Measurements from ENCODE around the gene F13A1.

Gene F13A1

DNA sequence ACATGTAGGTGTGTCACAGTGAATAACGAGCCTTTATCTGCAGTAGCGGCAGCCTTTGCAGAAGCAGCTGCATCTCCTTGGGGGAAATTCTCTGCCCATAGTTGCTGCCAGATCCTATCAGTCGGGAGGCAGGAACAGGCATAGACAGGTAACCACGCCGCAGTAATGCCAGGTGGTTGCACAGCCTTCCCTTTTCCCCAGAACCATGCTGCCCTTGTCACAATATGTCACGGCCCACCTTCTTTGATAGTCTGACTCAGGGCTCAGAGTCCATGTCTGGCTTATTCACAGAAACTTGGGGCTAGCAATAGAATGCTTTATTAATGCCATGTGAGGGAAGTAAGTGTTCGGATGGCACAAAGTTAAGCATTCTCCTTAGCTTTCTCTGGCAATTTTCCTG, 76.6 kb downstream of the F13A1 start:
- no peak for DNase-seq (ENCODE audit: low read depth in 2 of 2)

DNA sequence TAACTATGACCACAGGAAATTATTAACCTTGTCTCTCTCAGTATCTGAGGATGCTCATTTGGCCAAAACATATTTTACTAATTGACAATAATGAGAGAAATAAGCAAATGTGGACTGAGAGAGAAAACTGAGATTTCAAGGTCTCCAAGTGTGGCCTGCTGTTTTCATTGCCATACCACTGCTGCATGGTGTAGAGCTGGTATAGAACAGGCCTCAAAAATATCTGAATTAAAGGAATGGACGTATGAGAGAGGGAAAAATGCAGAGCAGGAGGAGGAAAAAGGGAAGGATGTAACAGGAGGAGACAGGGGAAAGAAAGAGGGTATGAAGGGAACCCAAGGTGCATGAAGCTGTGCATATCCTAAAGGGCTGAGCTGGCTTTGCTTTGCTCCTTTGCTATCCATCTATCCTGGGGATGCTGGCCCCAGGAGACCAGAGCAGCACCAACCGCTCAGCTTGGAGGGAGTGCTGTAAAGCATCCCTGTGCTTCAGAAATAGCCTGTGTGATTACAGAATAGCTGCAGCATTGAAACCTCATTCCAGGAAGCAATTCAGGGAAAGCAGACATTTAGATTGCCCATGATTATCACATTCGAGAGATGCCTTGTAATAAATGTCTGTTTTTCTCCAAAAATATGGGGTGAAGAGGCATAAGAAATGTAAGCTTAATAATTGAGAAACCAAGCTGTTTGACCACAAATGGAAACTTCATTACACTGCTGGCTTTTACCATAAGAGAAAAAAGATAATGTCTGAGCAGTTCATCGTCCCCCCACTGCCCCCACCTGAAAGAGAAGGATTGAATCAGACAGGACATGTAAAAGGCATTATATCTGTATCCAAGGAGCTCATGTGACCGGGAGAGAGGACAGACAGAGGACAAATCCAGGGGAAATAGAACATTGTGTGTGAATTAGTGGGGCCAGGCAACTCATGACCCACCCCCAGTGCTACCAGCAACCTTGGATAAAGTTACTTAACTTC, 80.6 kb downstream of the F13A1 start:
- DNase-seq (ENCODE audit: low read depth in 2 of 2) = no peak

DNA sequence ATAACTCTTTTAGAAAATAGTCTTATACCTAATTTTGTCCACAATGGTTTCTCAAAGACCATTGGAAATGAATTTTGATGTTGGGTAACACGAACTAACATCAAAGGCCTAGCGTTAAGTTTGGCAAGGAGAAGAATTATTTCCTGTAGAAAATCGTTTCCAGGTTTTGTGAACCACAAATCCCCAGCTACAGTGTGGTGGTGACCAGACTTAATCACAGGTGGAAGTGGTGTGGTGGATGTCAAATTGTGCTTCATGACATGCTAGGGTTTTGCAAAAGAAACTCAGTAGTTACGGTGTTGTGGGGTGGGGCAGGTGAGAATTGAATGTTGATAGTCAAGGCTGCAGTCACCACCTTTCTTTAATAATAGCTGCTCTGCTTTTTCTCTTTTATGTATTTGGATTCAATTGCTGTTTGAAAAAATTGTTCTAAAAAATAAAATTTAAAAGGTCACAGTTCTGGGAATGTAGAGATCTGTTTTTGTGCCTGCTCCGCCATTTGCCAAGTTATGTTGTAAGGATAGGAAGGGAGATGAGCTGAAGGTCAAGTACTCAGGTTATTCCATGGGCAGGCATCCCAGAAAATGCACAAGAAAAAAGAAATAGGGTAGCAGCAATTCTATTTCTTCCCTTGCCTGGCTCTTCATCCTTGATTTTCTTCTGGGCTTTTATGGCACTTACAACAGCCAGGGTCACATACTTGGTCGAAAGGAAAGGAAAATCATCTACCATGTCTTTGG, 83.6 kb downstream of the F13A1 start:
- no peak for DNase-seq (ENCODE audit: low read depth in 2 of 2)

DNA sequence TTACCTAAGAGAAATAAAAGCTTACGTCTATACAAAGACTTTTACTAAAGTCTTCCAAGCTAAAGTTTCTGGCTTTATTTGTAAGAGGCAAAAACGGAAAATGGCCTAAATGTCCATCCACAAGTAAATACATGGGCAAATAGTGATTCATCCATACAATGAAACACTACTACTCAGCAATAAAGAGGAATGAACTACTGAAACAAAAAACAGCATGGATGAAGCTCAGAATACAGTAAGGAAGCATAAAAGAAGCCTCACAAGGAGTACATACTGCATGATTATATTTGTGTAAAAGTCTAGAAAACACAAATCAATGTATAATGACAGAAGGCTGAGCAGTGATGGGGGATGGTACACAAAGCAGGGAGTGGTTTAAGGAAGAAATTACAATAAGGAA, 84.7 kb downstream of the F13A1 start:
- DNase-seq (ENCODE audit: low read depth in 2 of 2) = no peak

DNA sequence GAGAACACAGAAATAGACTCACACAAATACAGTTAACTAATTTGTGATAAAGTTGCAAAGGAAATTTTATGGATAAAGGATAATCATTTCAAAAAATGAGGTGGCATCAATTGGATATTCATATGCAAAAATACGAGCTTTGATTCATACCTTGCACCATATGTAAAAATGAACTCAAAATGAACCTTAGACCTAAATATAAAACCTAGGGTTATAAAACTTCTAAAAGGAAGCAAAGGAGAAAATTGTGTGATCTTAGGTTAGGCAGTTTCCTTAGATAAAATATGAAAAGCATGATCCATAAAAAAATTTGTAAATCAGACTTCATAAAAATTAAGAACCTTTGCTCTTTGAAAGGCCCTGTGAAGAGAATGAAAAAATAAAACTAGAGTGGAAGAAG, 85.5 kb downstream of the F13A1 start:
- DNase-seq (ENCODE audit: low read depth in 2 of 2) = no peak

DNA sequence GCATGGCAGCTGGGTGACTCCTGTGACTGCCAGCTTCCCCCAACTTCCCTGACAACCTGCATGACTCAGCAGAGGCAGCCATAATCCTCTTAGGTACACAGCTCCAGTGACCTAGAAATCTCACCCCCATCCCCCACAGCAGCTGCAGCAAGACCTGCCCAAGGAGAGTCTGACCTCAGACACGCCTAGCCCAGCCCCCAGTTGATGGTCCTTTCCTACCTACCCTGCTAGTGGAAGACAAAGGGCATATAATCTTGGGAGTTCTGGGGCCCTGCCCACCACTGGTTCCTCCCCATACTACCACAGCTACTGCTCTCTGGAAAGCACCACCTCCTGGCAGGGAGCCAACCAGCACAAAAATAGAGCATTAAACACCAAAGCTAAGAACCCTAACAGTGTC, 90.2 kb downstream of the F13A1 start:
- DNase-seq (ENCODE audit: low read depth in 2 of 2) = no peak

DNA sequence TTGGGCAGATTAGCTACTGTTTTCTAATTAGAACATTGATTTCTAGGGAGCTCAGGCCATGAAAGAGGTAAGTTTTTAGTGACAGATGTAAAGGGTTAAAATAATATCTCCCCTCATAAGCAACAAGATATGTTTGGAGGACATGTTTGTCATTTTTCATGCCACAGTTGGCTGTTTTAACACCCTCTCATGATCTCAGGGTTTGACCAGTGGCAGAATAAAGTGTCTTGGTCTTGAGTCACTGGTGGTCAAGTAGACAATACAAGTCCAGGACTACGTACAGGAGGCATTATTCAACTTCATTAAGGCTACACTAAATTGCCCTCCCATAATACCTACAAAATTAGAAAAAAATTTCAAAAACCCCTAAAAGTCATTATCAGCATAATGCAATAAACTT, 92.6 kb downstream of the F13A1 start:
- DNase-seq (ENCODE audit: low read depth in 2 of 2) = no peak

DNA sequence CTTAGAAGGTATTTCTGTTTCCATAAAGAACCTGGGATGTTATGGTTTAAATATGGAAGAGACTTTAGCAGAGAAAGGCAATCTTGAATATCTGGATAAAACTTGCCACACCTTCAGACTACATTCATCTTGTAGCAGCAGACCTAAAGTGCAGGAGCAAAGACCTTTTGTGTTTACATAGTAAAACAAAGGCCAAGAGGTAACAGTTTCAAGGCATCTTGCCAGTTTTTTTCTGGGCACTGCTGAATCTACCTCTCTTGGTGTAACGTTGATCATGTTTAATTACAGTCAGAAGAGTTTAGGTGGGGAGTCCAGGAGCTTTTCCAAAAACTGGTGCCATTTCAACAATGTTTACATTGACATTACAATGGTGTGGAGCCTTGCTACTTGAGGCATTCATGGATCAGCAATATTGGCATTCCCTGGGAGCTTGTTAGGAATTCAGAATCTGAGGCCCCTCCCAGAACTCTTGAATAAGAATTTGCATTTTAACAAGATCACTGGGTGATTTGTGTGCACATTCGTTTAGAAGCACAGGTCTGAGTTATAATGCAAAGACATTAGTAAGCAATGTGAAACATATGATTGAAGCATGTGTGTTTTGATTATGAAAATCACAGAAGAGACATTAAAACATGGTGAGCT, 94.5 kb downstream of the F13A1 start:
- DNase-seq (ENCODE audit: low read depth in 2 of 2) = no peak

DNA sequence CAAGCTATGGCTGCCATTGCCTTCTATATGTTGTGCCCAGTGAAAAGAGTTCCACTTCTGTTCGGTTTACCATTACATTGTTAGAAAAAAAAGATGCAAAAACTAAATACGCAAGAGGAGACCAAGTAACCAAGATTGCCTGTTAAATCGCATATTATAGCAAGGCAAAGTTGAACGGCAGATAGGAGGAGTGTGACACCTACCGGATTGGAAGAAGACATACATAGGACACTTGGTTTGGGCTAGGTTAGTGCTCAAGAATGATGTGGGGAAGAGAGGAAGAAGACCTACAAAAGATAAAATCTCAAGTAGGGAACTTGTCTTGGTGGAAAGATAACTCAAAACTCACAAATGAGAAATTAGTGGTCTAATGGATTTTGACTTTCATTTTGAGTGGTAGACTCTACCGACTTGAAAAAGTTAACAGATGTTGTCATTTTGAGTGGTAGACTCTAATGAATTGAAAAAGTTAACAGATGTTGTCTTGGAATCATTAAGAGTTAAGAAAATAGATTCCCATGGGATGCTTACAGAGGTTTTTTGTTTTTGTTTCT, 95.5 kb downstream of the F13A1 start:
- no peak for DNase-seq (ENCODE audit: low read depth in 2 of 2)

DNA sequence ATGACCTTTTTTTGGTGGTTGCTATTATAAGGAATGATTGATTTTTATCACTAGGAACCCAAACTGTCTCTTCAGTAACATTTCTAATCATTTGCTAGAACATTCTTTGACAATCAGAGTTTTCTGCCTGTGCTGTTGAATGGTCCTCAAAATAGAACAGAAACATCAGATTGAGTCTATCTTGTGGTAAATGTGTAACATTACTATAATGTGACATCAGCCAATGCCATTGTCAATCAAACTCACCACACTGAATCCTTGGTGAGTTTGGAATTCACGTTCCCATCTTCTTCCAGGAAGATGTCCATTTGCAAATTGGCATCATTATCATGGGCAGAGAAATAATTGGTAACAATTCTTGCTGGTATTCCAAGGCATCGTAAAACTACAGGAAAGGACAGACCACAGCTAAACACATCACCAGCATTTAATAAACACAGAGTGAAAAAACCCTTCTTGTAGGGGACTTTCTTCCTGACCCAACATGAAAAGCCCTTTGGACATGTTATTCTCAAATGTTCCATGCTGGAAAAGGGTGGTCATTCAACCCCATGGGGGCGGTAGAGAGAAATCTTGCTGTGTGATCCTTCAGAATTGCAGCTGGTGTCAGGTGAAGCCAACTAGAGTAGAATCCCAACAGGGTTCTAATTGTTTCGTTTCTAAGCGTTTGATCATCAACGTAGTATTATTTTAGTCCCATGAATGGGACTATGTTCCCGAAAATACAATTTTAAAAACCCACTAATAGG, 98.5 kb downstream of the F13A1 start:
- DNase-seq (ENCODE audit: low read depth in 2 of 2) = no peak

DNA sequence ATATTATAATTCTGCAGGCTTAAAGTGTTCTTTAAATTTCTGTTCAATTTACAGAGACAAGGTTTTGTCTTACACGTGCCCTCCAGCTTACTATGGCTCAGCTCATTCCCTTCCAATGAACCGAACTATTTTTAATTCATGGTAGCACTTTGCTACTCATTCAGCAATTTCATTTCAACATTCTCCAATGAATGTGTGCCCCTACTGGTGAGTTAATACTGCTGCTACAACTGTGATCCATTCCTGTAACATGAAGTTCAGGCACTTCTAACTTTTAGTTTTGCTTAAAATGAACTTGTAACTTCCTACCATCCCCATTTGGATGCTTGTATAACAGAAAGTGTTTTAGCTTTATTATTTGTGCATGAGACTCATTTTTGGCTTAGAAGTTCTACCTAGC, 99.7 kb downstream of the F13A1 start:
- DNase-seq (ENCODE audit: low read depth in 2 of 2) = no peak

DNA sequence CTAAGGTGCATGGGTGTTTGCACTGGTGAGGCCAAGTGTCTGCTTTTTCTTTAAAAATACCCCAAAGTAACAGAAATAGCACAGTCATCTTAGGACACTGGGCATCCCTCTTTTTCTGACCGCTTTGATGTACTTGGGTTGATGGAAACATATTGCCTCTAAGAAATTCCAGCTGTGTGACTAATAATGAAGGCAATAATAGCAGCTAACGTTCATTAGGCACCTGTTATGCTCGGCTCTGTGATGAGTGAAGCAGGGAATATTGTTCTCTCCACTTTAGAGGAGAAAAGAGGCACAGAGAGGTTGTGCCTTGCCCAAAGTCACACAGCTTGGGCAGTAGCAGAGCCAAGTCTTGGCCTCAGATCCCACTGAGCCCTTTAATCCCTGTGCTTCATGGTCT, 100.7 kb downstream of the F13A1 start:
- no peak for DNase-seq (ENCODE audit: low read depth in 2 of 2)

DNA sequence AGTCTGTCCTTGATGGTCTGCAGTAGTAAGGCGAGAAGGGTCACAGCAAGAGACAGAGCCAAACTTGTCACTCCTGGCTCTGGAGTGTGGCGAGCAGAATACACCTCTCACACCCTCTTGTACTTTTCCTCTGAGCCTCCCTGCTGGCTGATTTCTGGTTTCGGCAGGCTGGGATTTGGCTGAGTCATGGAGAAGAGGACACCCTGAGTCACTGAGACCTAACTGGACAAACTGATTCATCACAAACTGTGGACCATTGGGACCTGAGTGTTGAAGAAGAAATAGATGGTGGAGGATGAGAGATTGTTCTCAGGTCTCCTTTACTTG, 101.7 kb downstream of the F13A1 start:
- no peak for DNase-seq (ENCODE audit: low read depth in 2 of 2)

DNA sequence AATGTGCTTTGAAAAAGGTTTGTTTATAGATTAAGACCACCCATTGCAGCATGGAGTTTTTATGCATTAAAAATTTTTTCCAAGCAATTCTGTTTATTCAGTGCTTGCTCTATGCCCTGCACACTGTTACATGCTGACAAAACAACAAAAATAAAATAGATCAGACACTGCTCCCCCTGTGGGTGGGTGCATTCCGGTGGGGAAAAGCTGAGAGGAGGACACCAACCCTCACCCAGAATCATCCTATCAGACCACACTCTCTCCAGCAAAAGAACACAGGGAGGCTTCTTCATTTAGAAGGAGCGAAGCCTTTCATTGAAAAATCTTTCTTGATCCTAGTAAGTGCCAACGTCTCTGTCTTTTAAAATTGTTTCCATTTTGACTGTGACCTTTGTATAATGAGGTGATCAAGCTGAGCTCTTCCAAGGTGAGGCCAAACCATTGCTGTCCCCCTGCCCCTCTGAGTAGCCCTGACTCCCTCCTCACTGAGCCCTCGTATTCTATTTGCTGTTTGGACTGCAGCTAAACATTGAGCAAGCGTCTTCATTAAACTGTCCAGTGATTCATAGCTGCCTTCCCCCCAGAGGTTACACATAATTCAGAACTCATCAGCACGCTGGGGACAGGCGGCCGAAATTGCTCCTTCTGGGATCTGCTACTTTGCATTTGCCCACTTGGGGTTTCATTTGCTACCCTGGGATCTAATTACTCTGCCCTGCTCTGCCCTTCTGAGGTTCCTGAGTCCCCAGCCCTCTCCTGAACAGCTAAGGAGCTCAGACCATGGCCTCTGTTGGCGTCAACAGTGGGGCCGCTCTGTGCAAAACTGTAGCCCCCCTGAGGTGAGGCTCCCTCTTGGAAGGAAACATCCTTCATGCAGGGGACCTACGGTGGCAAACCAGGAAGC, 102.4 kb downstream of the F13A1 start:
- no peak for DNase-seq (ENCODE audit: low read depth in 2 of 2)

DNA sequence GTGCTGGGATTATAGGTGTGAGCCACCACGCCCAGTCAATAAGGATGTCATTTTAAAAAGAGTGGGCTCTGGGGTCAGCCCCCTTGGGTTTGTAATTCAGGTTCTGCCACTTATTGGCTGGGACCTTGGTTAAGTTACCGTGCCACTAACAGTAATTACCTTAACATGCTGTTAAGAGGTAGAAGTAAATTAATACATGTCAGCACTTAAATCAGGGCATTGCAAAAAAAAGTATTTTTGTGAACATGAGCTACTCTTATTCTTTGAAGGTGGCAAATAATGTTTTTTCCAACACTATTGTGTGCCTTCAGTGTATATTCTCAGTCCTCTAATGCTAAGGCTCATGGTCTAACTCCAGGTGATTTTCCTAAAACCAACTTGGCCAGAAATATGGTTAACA, 109.5 kb downstream of the F13A1 start:
- no peak for DNase-seq (ENCODE audit: low read depth in 2 of 2)

DNA sequence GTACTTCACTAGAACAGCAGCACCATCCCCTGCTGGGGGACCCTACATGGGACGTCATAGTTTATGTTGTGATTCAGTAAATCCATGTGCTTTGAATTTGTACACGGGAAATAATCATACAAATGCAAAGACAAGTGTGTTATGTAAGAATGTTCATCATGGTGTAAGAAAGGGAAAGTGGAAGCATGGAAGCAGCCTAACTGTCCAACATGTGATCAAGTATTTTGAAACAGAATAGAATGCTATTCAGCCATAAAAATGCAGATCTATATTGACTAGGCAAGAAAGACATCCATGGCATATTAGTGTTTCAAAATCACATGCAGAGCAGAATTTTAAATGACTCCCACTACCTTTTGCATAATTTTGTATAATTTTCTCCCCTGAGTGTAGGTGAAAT, 117.6 kb downstream of the F13A1 start:
- no peak for DNase-seq (ENCODE audit: low read depth in 2 of 2)

DNA sequence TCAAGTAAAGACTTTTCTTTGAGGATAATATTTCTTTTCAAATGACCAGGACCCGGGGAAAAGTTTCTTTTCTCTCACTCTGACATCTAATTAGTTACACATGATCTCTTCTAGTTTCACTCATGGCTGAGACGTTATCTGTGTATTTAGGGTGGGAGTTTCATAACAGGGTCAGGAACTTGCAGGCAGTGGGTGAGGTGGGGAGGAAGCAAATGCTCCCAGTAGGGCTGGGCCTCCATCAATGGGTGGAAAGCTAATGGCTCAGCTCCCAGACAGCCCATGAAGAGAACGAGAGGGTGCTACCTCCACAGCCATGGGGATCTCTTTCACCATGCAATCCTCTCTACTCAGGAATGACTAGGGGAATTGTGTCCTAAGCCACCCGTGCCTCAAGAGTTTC, 119.3 kb downstream of the F13A1 start:
- DNase-seq (ENCODE audit: low read depth in 2 of 2) = no peak

DNA sequence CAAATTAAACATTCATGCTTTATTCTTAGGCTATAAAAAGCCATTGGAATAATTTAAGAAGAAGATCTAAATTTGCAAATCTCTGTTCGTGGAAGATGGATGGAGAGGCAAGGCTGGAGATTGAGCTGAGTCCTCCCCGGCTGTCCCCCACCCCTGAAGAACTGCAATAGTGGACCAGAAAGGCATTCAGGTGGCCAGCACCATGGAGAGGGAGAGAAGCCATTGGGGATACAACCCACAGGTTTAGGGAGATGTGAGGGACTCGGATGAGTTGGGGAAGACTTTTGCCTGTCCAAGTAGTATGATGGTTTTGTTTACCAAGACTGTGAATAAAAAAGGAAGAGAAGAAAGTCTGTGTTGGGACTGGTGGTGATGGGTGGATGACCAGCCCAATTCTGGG, 120.8 kb downstream of the F13A1 start:
- DNase-seq (ENCODE audit: low read depth in 2 of 2) = no peak

DNA sequence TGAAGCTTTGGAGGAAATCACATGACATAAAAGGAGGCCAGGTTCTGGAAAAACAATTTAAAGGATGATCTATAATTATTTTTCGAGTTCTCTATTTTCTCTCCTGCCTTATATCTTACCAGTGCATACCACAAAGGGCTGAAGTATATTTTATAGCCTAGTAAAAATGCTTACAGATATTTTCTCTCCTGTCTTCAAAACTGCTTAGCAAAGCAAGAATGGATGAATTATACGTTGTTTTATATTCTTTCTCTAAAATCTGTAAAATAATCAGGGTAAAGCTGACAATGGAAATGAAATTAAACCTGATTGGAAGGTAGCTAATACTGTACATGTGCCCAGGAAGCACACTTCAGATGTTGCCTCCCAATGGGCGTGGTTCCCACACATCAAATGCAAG, 123.7 kb downstream of the F13A1 start:
- no peak for DNase-seq (ENCODE audit: low read depth in 2 of 2)

DNA sequence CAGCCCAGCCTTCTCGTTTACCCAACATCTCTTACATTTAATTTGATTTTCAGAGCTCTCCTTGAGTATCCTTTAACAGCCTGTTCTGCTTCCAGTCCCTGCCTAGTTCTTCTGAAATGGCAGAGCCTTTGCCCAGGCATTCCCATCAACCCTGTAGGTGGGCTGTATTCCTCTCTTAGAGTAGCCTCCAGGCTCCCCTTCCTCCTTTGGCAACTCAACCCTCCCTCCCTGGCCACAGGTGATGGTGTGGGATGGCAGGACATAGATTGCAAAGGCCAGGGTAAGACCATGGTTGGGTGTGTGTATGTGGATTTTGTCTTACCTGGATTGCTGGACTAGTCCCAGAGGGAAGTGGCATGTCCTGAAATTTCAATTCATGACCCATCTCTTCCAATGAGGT, 125.4 kb downstream of the F13A1 start:
- DNase-seq (ENCODE audit: low read depth in 2 of 2) = no peak
